Coronary artery (tissue), 2 donors: ENCODE measurements around the gene ZNF362.

ENCODE experiments used
- DNase-seq: peaks from one replicate; pipeline ENCODE4 v3.0.0-alpha.2; 2017; ENCODE audit warnings: low spot score
- H3K27ac ChIP-seq, 2 donors: fragments of 200-600 bp; sonication (generic); one replicate each; pipeline ENCODE4 v1.5.1; 2016 to 2019
- H3K4me3 ChIP-seq: fragments of 200-600 bp; sonication (generic); 2 replicates; pipeline ENCODE4 v1.5.1; 2016; ENCODE audit warnings: mild to moderate bottlenecking, moderate library complexity
- CTCF ChIP-seq: fragments of 200-600 bp; sonication (generic); IDR thresholded peaks from one replicate; pipeline ENCODE4 v1.5.1; 2019; ENCODE audit warnings: antibody characterized with exemption

Gene ZNF362

DNA sequence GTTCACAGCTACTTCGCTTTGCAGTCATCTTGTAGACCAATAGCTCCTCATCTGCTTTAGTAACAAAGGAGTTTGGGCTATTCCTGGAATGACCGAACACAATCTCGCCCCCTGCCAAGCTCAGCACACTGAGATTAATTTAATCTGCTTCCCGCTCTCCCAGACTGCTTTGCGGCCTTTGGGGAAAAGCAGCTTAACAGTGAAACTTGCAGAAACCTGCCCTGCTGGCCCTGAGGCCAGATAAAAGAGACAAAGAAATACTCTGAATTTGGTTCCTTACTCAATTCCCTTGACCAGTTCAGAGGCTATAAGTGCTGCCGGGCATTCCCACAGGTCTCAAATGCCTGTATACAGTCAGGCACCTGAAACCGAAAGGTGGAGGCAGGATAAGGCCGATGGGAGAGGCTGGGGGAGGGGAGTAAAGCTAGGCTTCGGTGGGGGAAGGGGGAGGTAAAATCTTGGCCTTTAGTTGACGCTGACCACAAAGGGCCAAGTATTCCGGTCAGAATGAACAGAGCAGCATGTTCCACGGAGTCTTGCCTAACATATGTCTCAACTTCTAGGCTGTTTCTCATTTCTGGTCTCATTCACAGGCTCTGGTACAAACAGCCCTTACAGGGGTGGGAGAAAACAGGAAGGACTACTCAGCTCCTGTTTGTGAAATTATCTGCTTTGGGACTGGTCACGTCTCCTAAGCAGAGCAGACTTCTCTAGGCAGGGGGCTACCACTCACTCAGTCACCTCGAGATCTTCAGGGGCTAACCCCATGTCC, 82.3 kb downstream of the ZNF362 start:
- peak; percentile 93 for DNase-seq
- Histone ChIP-seq H3K4me3 (peak overlapping the region; percentile 64), H3K27ac (peak overlapping the region; percentile 97 to 99)
- no peak for TF ChIP-seq CTCF

DNA sequence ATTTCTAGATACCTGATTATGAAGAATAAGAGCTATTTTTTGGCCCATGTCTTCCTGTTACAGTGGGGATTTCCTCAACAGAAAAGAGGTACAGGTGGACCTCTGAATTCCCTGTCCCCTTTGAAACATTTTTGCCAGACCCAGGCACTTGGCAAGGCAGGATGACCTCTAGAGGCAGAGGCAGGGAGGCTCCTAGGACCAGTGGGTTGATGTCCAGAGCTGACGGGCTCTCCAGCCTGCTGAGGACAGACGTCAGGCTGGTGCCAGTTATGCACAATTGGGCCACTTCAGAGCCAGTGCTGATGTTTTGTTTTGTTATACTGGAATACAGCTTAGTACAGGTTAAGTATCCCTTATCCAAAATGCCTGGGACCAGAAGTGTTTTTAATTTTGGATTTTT, 83.1 kb downstream of the ZNF362 start:
- Histone ChIP-seq H3K27ac (peak overlapping the region; percentile 97 to 99), H3K4me3 (peak overlapping the region; percentile 64)
- DNase-seq = peak; percentile 80
- TF ChIP-seq CTCF = no peak

DNA sequence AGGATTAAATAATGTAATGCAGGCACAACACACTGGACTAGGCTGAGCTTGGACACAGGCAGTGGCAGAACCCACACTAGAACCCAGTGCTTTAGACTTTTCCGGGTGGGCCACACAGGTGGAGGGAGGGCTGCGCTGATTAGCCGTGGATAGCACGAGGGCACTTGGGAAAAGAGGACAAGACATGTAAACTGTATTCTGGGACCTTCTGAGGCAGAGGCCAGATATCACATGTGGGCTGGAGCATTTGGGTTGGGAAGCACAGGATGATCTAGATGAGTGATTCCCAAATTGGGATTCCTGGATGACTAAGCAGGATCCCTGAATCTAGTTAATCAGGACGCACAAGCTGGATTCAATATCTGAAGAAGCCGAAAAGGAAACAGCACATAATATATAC, 84.9 kb downstream of the ZNF362 start:
- Histone ChIP-seq H3K27ac (peak overlapping the region; percentile 97 to 99), H3K4me3 (peak overlapping the region; percentile 64)
- no peak for TF ChIP-seq CTCF
- peak; percentile 73 for DNase-seq

DNA sequence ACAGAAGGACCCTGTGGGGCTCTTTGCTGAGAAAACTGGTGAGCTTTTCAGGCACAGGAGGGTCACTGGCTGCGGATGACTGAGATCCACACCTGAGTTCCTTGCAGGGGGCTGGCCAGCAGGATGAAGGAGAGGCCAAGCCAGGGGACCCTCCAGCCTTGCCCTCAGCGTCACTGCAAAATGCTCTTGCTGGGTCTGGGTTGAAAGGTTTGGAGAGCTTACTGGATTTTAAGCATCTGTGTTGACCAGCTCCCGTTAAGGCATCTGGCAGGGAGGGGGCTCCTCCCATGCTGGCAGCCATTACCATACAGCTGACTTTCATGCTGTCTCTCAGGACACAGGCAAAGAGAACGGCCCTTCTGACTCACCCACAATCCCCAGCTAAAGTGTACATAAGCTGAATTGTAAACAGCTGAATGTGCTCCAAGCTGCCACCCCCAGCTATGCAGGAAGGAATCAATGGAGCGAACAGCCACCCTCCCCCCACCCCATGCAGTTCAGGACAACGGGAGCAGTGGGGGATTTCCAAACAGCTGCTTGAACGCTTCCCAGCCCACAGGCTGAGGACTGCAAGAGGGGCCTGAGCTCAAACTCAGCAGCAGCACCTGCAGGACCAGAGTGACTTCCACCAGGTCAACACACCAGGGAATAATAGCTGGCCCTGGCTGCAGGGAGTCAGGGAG, 85.9 kb downstream of the ZNF362 start:
- DNase-seq = peak; percentile 89
- H3K27ac ChIP-seq = peak overlapping the region; percentile 97 to 99
- no peak for TF ChIP-seq CTCF

DNA sequence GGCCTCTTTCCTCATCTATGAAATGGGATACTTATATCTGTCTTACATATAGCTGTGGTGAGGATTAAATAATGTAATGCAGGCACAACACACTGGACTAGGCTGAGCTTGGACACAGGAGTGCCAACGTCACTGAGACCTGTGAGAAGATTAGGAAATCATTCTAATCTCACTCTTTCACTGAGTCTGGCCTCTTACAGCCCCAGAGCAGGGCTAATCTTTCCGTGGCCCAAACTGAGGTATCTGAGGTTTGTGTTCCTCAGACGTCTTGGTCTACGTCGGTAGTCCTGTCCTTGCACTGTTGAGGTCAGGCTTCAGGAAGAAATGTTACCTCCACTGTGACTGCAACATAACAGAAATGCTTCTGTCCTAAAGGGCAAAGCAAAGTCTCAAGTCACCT, 87.2 kb downstream of the ZNF362 start:
- peak overlapping the region; percentile 99 for H3K27ac ChIP-seq
- DNase-seq = peak; percentile 75
- peak overlapping the region; percentile 86 for H3K4me3 ChIP-seq
- TF ChIP-seq CTCF = no peak

More for the DNA sequence above, 85.9 kb downstream of the ZNF362 start:
- peak overlapping the region; percentile 64 for H3K4me3 ChIP-seq

DNA sequence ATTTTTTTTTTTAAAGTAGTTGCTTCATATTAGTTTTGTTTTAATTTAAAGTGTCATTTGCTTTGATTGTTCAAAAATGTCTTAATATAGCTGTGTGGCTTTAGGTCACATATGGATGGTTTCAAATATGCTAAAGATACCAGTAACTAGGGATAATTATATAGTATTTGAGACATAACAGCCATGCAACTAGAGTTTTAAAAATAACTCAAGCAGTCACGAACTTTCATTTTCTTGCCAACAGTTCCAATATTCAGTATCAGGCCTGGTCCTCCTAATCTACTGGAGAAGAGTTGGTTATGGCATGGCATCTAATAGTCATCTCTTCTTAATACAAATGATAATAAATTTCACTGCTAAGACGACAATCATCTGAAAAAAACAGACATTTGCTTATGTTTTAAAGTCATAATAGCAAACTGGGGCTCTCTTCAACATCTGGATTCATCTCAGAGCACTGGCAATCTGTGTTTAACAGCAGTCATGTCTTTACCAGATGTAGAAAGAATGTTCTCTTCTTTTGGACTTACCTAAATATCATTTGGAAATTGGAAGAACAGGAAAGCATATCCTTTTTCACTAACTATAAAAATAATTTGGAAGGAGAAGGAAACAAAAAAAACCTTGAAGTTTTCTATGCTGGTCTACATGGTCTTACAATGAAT, 88.7 kb downstream of the ZNF362 start:
- no peak for DNase-seq

More for the DNA sequence above, 88.7 kb downstream of the ZNF362 start:
- no peak for TF ChIP-seq CTCF
- Histone ChIP-seq H3K4me3 (peak overlapping the region; percentile 86), H3K27ac (peak overlapping the region; percentile 99)
